Uterus (tissue), 4 donors: ENCODE data around the gene NCAPG. TPM values are rescaled to one million over a fixed set of nuclear protein-coding genes. Genes with fewer than 3 reads are reported as not detected.

Source experiments
- DNase-seq, 2 donors: peaks; one replicate each; pipeline ENCODE4 v3.0.0-alpha.2; 2019 to 2020
- H3K27ac ChIP-seq, 2 donors: fragments of 200-600 bp; sonication (generic); 1 replicate in 1 of 2; 2 replicates in 1 of 2; pipeline ENCODE4 v1.5.1; 2016 to 2018
- H3K27me3 ChIP-seq, 2 donors: fragments of 200-600 bp; sonication (generic); one replicate each; pipeline ENCODE4 v1.5.1; 2018 to 2019; ENCODE audit warnings: control low read depth in 1 of 2
- H3K36me3 ChIP-seq, 2 donors: fragments of 200-600 bp; sonication (generic); one replicate each; pipeline ENCODE4 v1.5.1; 2019; ENCODE audit warnings: control low read depth in 1 of 2
- H3K4me1 ChIP-seq, 2 donors: fragments of 200-600 bp; sonication (generic); one replicate each; pipeline ENCODE4 v1.5.1; 2018 to 2019; ENCODE audit warnings: control low read depth in 1 of 2
- H3K4me3 ChIP-seq, 2 donors: fragments of 200-600 bp; sonication (generic); 1 replicate in 1 of 2; 2 replicates in 1 of 2; pipeline ENCODE4 v1.5.1; 2018 to 2019; ENCODE audit warnings: mild to moderate bottlenecking in 1 of 2
- H3K9me3 ChIP-seq, 2 donors: fragments of 200-600 bp; sonication (generic); one replicate each; pipeline ENCODE4 v1.5.1; 2019; ENCODE audit warnings: control low read depth in 1 of 2
- POLR2A ChIP-seq, 2 donors: fragments of 450-650 bp; IDR thresholded peaks; one replicate each; pipeline ENCODE4 v1.6.1; 2016; ENCODE audit warnings: antibody characterized with exemption in 2 of 2, mild to moderate bottlenecking in 1 of 2, moderate library complexity in 1 of 2
- intact Hi-C: fragments of 100-400 bp; cut with DNase I; formaldehyde crosslinking; loops from one replicate; pipeline ENCODE4 v1.15.1; 2023; ENCODE audit warnings: low total_unique reads
- total RNA-seq, 4 donors: library from RNA; depleted of rRNA in 3 of 4; stranded (reverse); fragments of >200 nt in 3 of 4; gene quantifications; one replicate each; pipeline versions ENCODE4 v1.1.0 to v1.2.4, GENCODE V29; 2014 to 2023
- TF ChIP-seq, protein P1 (sequence below), 4 experiments: fragments of 200-600 bp in 2 of 4; fragments of 450-650 bp in 2 of 4; sonication (generic) in 2 of 4; IDR thresholded peaks; one replicate each; pipeline ENCODE4 v1.5.1; 2016 to 2019; ENCODE audit warnings: antibody characterized with exemption in 4 of 4, mild to moderate bottlenecking in 2 of 4, moderate library complexity in 1 of 4
- donor health status: DM: yes; HTN: yes; CAD: no.

NCAPG gene
- total RNA-seq, 4 donors from 2014 or later = 2.9 to 36.2 TPM; not detected in 2

- no peaks in the 10 kb centered on the region for H3K4me1 ChIP-seq
- no peak for TF ChIP-seq POLR2A (IDR thresholded peaks at IDR 0.05)
- TF ChIP-seq, protein P1, sequence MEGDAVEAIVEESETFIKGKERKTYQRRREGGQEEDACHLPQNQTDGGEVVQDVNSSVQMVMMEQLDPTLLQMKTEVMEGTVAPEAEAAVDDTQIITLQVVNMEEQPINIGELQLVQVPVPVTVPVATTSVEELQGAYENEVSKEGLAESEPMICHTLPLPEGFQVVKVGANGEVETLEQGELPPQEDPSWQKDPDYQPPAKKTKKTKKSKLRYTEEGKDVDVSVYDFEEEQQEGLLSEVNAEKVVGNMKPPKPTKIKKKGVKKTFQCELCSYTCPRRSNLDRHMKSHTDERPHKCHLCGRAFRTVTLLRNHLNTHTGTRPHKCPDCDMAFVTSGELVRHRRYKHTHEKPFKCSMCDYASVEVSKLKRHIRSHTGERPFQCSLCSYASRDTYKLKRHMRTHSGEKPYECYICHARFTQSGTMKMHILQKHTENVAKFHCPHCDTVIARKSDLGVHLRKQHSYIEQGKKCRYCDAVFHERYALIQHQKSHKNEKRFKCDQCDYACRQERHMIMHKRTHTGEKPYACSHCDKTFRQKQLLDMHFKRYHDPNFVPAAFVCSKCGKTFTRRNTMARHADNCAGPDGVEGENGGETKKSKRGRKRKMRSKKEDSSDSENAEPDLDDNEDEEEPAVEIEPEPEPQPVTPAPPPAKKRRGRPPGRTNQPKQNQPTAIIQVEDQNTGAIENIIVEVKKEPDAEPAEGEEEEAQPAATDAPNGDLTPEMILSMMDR (IDR thresholded peaks at IDR 0.05) = no peak
- no peaks in the 10 kb centered on the region for H3K9me3 ChIP-seq
- no peak for DNase-seq
- intact Hi-C loops = no loop called here
- no peak overlapping the region for H3K4me3 ChIP-seq
- no peaks in the 10 kb centered on the region for H3K36me3 ChIP-seq
- no peaks in the 10 kb centered on the region for H3K27me3 ChIP-seq
- H3K27ac ChIP-seq = no peak overlapping the region
Measured at GRCh38 chr4:17763931-17764330, 46.8 kb upstream of the NCAPG start.

DNA sequence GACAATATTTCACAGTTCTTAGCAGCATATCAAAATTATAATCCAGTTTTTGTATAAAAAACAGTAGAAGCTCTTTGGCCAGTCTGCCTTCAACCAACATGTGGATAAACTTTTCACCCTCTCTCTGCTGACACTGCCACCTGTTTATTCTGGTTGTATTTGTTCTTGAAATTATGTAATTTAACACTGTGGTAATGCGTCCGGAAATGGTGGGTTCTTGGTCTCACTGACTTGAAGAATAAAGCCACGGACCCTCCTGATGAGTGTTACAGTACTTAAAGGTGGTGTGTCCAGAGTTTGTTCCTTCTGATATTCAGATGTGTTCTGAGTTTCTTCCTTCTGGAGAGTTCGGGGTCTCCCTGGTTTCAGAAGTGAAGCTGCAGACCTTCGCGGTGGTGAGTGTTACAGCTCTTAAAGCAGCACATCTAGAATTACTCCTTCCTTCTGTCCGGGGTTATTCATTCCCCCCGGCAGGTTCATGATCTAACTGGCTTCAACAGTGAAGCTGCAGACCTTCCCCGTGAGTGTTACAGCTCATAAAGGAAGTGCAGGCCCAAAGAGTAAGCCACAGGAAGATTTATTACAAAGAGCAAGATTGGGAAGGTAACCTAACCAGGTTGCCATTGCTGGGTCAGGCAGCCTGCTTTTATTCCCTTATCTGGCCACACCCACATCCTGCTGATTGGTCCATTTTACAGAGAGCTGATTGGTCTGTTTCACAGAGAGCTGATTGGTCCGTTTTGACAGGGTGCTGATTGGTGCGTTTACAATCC lies 45.1 kb upstream of the NCAPG start:
- no peaks in the 10 kb centered on the region for H3K9me3 ChIP-seq
- TF ChIP-seq, protein P1 (IDR thresholded peaks at IDR 0.05) = no peak
- no peak for TF ChIP-seq POLR2A (IDR thresholded peaks at IDR 0.05)

GRCh38 chr4:17766826-17767458 lies 43.8 kb upstream of the NCAPG start:
- TF ChIP-seq, protein P1 (IDR thresholded peaks at IDR 0.05) = no peak
- no peak for TF ChIP-seq POLR2A (IDR thresholded peaks at IDR 0.05)
- no peak for DNase-seq
- intact Hi-C loops = no loop called here

More for the DNA sequence above, 45.1 kb upstream of the NCAPG start:
- DNase-seq = no peak
- H3K27me3 ChIP-seq = no peaks in the 10 kb centered on the region
- H3K4me1 ChIP-seq = no peaks in the 10 kb centered on the region
- no peak overlapping the region for H3K27ac ChIP-seq
- intact Hi-C loops = no loop called here
- H3K36me3 ChIP-seq = no peaks in the 10 kb centered on the region
- H3K4me3 ChIP-seq = no peak overlapping the region

DNA sequence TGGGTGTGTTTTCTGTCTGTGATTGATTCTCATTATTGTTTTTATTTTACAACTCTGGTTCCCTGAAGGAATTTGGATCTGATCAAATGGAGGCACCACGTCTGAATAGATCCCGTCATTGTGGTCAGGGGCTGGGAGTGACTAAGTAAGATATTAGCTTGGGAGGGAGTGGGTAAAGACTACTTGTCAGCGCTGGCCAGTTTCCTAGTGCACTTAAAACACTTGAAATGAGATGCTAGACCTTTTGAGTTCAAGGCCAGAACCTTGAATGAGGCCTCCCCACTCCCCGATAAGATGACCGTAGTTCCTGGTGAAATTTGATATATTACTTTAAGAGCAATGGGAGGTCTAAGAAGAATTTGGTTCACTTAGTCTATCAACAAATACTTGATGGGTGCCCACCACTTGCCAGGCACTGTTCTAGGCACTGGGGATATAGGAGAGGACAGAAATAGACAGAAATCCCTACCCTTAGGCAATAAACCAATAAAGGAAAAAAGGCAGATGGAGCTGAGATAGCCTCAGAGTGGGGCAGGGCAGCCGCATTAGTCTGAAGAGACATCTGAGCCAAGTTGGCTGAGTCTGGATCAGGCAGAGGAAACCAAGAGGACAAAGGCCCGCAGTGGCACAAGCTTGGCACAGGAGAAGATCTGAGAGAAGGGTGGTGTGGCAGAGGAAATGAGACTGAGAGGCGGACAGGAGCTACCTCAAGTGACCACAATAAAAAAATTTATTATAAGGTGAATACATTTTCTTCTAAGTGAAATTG lies 41.2 kb upstream of the NCAPG start:
- H3K36me3 ChIP-seq = no peaks in the 10 kb centered on the region
- no peak overlapping the region for H3K4me3 ChIP-seq
- DNase-seq = no peak
- TF ChIP-seq POLR2A (IDR thresholded peaks at IDR 0.05) = no peak
- TF ChIP-seq, protein P1 (IDR thresholded peaks at IDR 0.05) = no peak
- no peaks in the 10 kb centered on the region for H3K9me3 ChIP-seq
- H3K27me3 ChIP-seq = no peaks in the 10 kb centered on the region
- no peaks in the 10 kb centered on the region for H3K4me1 ChIP-seq
- intact Hi-C loops = no loop called here
- H3K27ac ChIP-seq = no peak overlapping the region

More at GRCh38 chr4:17766826-17767458, 43.8 kb upstream of the NCAPG start:
- H3K36me3 ChIP-seq = no peaks in the 10 kb centered on the region
- no peak overlapping the region for H3K27ac ChIP-seq
- H3K4me1 ChIP-seq = no peaks in the 10 kb centered on the region
- no peaks in the 10 kb centered on the region for H3K9me3 ChIP-seq
- no peaks in the 10 kb centered on the region for H3K27me3 ChIP-seq
- H3K4me3 ChIP-seq = no peak overlapping the region
